Measurements from ENCODE around the gene GMPR. TPM values are rescaled to one million over a fixed set of nuclear protein-coding genes. Genes with fewer than 3 reads are reported as not detected.

GMPR gene
- total RNA-seq, 2 experiments from 2014 or later = 0.63 to 0.95 TPM

GRCh38 chr6:16326531-16326930 is 88.1 kb downstream of the GMPR start:
- POLR2A ChIA-PET = no interaction called here
- peaks cover 38% of the 10 kb centered on the region for H3K4me1 Mint-ChIP-seq (ENCODE audit: low read depth)
- intact Hi-C loops (cut with DNase I, micrococcal nuclease) = loop anchor here in 1 of 2 experiments (10.0 kb wide), 1 partner anchor 202 kb away; the partner anchor contains the start of gene MYLIP

GRCh38 chr6:16326971-16327776 is 88.8 kb downstream of the GMPR start:
- Mint-ChIP-seq H3K36me3 (ENCODE audit: low read depth) (peaks cover 22% of the 10 kb centered on the region), H3K4me3 (no peak overlapping the region), H3K27ac (no peak overlapping the region), H3K4me1 (ENCODE audit: low read depth) (peaks cover 31% of the 10 kb centered on the region), H3K9me3 (no peaks in the 10 kb centered on the region), H3K27me3 (no peaks in the 10 kb centered on the region)
- Histone ChIP-seq H3K36me3 (ENCODE audit: insufficient read depth, low read length) (peaks cover 27% of the 10 kb centered on the region), H3K27ac (ENCODE audit: low read depth in 1 of 2, low read length in 2 of 2) (no peak overlapping the region), H3K4me3 (ENCODE audit: low read length) (no peak overlapping the region), H3K4me1 (ENCODE audit: insufficient read depth, low read length) (peaks cover 55% of the 10 kb centered on the region), H3K9me3 (ENCODE audit: control insufficient read depth in 1 of 2, insufficient read depth in 1 of 2, low read length in 2 of 2) (peaks cover 0 to 8% of the 10 kb centered on the region in 2 experiments), H3K27me3 (ENCODE audit: control insufficient read depth in 1 of 2, insufficient read depth in 2 of 2, low read length in 2 of 2) (no peaks in the 10 kb centered on the region)
- ATAC-seq (ENCODE audit: poor library complexity) (no peak), DNase-seq (no peak)
- no peak for TF ChIP-seq CTCF (IDR thresholded peaks at IDR 0.05)
- intact Hi-C loops (cut with DNase I, micrococcal nuclease) = loop anchor here in 1 of 2 experiments (10.0 kb wide), 1 partner anchor 202 kb away; the partner anchor contains the start of gene MYLIP
- ChIA-PET CTCF (no interaction called here), POLR2A (no interaction called here)

More at GRCh38 chr6:16326531-16326930, 88.1 kb downstream of the GMPR start:
- CTCF ChIA-PET = no interaction called here
- H3K4me1 ChIP-seq (ENCODE audit: insufficient read depth, low read length) = peaks cover 55% of the 10 kb centered on the region
- H3K36me3 ChIP-seq (ENCODE audit: insufficient read depth, low read length) = peaks cover 27% of the 10 kb centered on the region
- H3K4me3 ChIP-seq (ENCODE audit: low read length) = no peak overlapping the region
- H3K27ac Mint-ChIP-seq = no peak overlapping the region
- H3K36me3 Mint-ChIP-seq (ENCODE audit: low read depth) = peaks cover 22% of the 10 kb centered on the region
- H3K27me3 Mint-ChIP-seq = no peaks in the 10 kb centered on the region
- no peaks in the 10 kb centered on the region for H3K27me3 ChIP-seq (ENCODE audit: control insufficient read depth in 1 of 2, insufficient read depth in 2 of 2, low read length in 2 of 2)
- TF ChIP-seq CTCF (IDR thresholded peaks at IDR 0.05) = no peak
- ATAC-seq (ENCODE audit: poor library complexity) (no peak), DNase-seq (no peak)
- H3K4me3 Mint-ChIP-seq = no peak overlapping the region
- peaks cover 0 to 8% of the 10 kb centered on the region in 2 experiments for H3K9me3 ChIP-seq (ENCODE audit: control insufficient read depth in 1 of 2, insufficient read depth in 1 of 2, low read length in 2 of 2)
- no peak overlapping the region for H3K27ac ChIP-seq (ENCODE audit: low read depth in 1 of 2, low read length in 2 of 2)
- no peaks in the 10 kb centered on the region for H3K9me3 Mint-ChIP-seq

- Mint-ChIP-seq H3K4me1 (ENCODE audit: low read depth) (peaks cover 24% of the 10 kb centered on the region), H3K9me3 (no peaks in the 10 kb centered on the region), H3K36me3 (ENCODE audit: low read depth) (peaks cover 22% of the 10 kb centered on the region), H3K27me3 (no peaks in the 10 kb centered on the region), H3K27ac (no peak overlapping the region), H3K4me3 (no peak overlapping the region)
- ChIA-PET CTCF (interaction anchor here (1.1 kb wide), 1 partner anchor 435 kb away, joined by 3 read pairs; no protein-coding TSS in a partner anchor), POLR2A (no interaction called here)
- Histone ChIP-seq H3K4me1 (ENCODE audit: insufficient read depth, low read length) (peaks cover 51% of the 10 kb centered on the region), H3K4me3 (ENCODE audit: low read length) (no peak overlapping the region), H3K27ac (ENCODE audit: low read depth in 1 of 2, low read length in 2 of 2) (no peak overlapping the region), H3K36me3 (ENCODE audit: insufficient read depth, low read length) (peaks cover 27% of the 10 kb centered on the region), H3K9me3 (ENCODE audit: control insufficient read depth in 1 of 2, insufficient read depth in 1 of 2, low read length in 2 of 2) (peaks cover 0 to 8% of the 10 kb centered on the region in 2 experiments), H3K27me3 (ENCODE audit: control insufficient read depth in 1 of 2, insufficient read depth in 2 of 2, low read length in 2 of 2) (no peaks in the 10 kb centered on the region)
- no peak for DNase-seq
- TF ChIP-seq CTCF (IDR thresholded peaks at IDR 0.05) = no peak
- intact Hi-C loops (cut with DNase I, micrococcal nuclease) = loop anchor here in 1 of 2 experiments (10.0 kb wide), 1 partner anchor 203 kb away; the partner anchor contains the start of gene MYLIP
- no peak for ATAC-seq (ENCODE audit: poor library complexity)
Measured at GRCh38 chr6:16327777-16328325, 89.5 kb downstream of the GMPR start.

Data from CD4-positive, alpha-beta T cell (primary cell).